ENCODE measurements around the gene SLC9C2.
"Not testable (repeated sequence)": the region's sequence is repeated elsewhere in the genome, so short reads cannot be mapped to it uniquely, and the experiment has no call there.

The SLC9C2 gene

DNA sequence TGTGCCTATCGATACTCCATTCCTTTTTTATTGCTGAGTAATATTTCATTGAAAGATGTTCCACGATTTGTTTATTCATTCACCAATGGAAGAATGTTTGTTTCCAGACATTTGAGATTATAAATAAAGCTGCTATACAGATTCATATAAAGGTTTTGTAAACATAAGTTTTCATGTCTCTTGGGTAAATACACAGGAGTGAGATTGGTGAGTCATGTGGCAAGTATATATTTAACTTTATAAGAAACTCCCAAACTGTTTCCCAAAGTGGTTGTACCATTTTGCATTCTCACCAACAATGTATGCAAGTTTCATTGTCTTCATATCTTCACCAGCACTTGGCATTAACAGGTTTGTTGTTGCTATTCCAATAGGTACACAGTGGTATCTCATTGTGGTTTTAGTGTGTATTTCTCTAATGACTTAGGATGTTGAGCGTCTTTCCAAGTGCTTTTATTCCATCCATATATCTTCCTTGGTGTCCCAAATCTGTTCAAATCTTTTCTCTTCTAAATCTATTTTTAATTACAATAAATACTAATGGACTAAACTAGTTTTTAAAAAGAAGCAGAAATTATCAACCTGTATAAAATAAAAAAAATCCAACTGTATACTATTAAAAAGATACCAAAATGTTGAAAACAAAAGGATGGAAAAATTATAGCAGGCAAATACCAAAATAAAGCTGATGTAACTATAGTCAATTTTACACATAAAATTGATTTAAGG is 6.6 kb downstream of the SLC9C2 start:
- no peak for DNase-seq (ENCODE audit: extremely low read depth, low read depth)
- TF ChIP-seq, protein P1, sequence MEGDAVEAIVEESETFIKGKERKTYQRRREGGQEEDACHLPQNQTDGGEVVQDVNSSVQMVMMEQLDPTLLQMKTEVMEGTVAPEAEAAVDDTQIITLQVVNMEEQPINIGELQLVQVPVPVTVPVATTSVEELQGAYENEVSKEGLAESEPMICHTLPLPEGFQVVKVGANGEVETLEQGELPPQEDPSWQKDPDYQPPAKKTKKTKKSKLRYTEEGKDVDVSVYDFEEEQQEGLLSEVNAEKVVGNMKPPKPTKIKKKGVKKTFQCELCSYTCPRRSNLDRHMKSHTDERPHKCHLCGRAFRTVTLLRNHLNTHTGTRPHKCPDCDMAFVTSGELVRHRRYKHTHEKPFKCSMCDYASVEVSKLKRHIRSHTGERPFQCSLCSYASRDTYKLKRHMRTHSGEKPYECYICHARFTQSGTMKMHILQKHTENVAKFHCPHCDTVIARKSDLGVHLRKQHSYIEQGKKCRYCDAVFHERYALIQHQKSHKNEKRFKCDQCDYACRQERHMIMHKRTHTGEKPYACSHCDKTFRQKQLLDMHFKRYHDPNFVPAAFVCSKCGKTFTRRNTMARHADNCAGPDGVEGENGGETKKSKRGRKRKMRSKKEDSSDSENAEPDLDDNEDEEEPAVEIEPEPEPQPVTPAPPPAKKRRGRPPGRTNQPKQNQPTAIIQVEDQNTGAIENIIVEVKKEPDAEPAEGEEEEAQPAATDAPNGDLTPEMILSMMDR (IDR thresholded peaks at IDR 0.05; ENCODE audit: low read depth, low read length) = no peak

GRCh38 chr1:173591138-173591537 is 11.7 kb downstream of the SLC9C2 start:
- DNase-seq (ENCODE audit: extremely low read depth, low read depth) = not testable (repeated sequence)

DNA sequence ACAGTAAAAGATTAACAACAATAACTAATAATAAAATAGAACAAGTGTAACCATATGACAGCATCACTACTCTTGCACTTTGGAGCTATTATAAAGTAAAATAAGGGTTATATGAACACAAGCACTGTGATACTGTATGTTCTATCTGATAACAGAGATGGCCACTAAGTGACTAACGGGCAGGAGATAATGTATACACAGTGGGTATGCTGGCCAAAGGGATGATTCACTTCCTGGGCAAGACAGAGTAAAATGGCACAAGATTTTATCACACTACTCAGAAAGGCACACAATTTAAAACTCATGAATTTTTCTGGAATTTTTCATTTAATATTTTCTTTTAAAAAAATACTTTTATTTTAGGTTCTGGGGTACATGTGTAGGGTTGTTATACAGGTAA is 12.3 kb downstream of the SLC9C2 start:
- TF ChIP-seq, protein P1 (IDR thresholded peaks at IDR 0.05; ENCODE audit: low read depth, low read length) = no peak
- no peak for DNase-seq (ENCODE audit: extremely low read depth, low read depth)

GRCh38 chr1:173581383-173582079 is 21.3 kb downstream of the SLC9C2 start:
- TF ChIP-seq, protein P1 (IDR thresholded peaks at IDR 0.05; ENCODE audit: low read depth, low read length) = no peak
- DNase-seq (ENCODE audit: extremely low read depth, low read depth) = no peak

DNA sequence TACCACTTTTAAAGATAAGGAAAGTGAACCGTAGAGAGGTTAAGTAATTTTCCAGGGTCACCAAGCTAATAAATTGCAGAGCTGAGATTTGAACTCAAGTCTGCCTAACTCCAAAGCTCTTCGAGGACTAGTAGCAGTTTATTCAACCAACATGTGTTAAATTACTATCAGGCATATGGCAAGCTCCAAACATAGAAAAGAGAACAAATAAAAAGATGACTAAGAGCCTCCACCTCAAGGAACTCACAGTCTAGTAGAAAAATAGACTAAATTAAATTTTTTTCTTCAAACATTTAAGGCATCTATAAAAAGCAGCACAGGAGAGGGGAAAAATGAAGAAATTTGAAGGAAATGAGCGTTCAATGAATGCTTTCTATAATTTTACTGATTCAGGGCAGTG is 22.2 kb downstream of the SLC9C2 start:
- no peak for DNase-seq (ENCODE audit: extremely low read depth, low read depth)
- TF ChIP-seq, protein P1 (IDR thresholded peaks at IDR 0.05; ENCODE audit: low read depth, low read length) = no peak

DNA sequence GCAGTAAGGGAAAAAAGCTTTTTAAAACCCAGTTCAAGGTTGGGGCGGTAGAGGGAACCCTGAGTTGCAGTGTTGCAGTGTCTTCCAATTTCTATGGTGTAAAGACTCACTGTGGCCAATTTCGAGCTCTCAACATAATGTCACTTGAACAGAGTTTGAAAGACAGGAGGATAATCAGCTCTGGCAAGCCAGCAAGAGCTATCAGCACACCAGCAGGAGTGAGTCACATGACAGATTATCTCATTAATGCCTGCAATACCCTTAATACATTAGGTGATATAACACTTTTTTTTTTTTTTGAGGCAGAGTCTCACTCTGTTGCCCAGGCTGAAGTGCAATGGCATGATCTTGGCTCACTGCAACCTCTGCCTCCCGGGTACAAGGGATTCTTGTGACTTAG is 22.8 kb downstream of the SLC9C2 start:
- TF ChIP-seq, protein P1 (IDR thresholded peaks at IDR 0.05; ENCODE audit: low read depth, low read length) = no peak
- no peak for DNase-seq (ENCODE audit: extremely low read depth, low read depth)

GRCh38 chr1:173573596-173573995 is 29.3 kb downstream of the SLC9C2 start:
- no peak for DNase-seq (ENCODE audit: extremely low read depth, low read depth)
- TF ChIP-seq, protein P1 (IDR thresholded peaks at IDR 0.05; ENCODE audit: low read depth, low read length) = no peak

All from AG09319 (cell line).